ENCODE data around the gene CCIN.

The CCIN gene

GRCh38 chr9:36213387-36213786 lies 44.2 kb downstream of the CCIN start:
- DNase-seq (ENCODE audit: low spot score) (no peak), ATAC-seq (ENCODE audit: low read depth) (no peak)
- no peak overlapping the region for H3K27ac ChIP-seq (ENCODE audit: poor library complexity, severe bottlenecking)
- H3K4me1 ChIP-seq (ENCODE audit: insufficient read depth, poor library complexity, severe bottlenecking): no peaks in the 10 kb centered on the region
- H3K9me3 ChIP-seq (ENCODE audit: severe bottlenecking): no peaks in the 10 kb centered on the region
- no peak for TF ChIP-seq CTCF (IDR thresholded peaks at IDR 0.05; ENCODE audit: poor library complexity, severe bottlenecking)
- peaks cover 95% of the 10 kb centered on the region for H3K36me3 ChIP-seq (ENCODE audit: low read depth)
- no peak overlapping the region for H3K4me3 ChIP-seq (ENCODE audit: severe bottlenecking)
- H3K27me3 ChIP-seq (ENCODE audit: insufficient read depth, poor library complexity, severe bottlenecking): no peaks in the 10 kb centered on the region

GRCh38 chr9:36213989-36214388 lies 44.8 kb downstream of the CCIN start:
- ATAC-seq (ENCODE audit: low read depth): no peak
- Histone ChIP-seq H3K36me3 (ENCODE audit: low read depth) (peaks cover 92% of the 10 kb centered on the region), H3K27ac (ENCODE audit: poor library complexity, severe bottlenecking) (no peak overlapping the region), H3K27me3 (ENCODE audit: insufficient read depth, poor library complexity, severe bottlenecking) (no peaks in the 10 kb centered on the region), H3K4me1 (ENCODE audit: insufficient read depth, poor library complexity, severe bottlenecking) (no peaks in the 10 kb centered on the region), H3K9me3 (ENCODE audit: severe bottlenecking) (no peaks in the 10 kb centered on the region), H3K4me3 (ENCODE audit: severe bottlenecking) (no peak overlapping the region)
- DNase-seq (ENCODE audit: low spot score): no peak
- no peak for TF ChIP-seq CTCF (IDR thresholded peaks at IDR 0.05; ENCODE audit: poor library complexity, severe bottlenecking)

GRCh38 chr9:36214571-36214970 lies 45.4 kb downstream of the CCIN start:
- Histone ChIP-seq H3K27ac (ENCODE audit: poor library complexity, severe bottlenecking) (no peak overlapping the region), H3K36me3 (ENCODE audit: low read depth) (peaks cover 92% of the 10 kb centered on the region), H3K4me1 (ENCODE audit: insufficient read depth, poor library complexity, severe bottlenecking) (no peaks in the 10 kb centered on the region), H3K27me3 (ENCODE audit: insufficient read depth, poor library complexity, severe bottlenecking) (no peaks in the 10 kb centered on the region), H3K9me3 (ENCODE audit: severe bottlenecking) (no peaks in the 10 kb centered on the region), H3K4me3 (ENCODE audit: severe bottlenecking) (no peak overlapping the region)
- TF ChIP-seq CTCF (IDR thresholded peaks at IDR 0.05; ENCODE audit: poor library complexity, severe bottlenecking): no peak
- DNase-seq (ENCODE audit: low spot score) (no peak), ATAC-seq (ENCODE audit: low read depth) (no peak)

- Histone ChIP-seq H3K27me3 (ENCODE audit: insufficient read depth, poor library complexity, severe bottlenecking) (no peaks in the 10 kb centered on the region), H3K9me3 (ENCODE audit: severe bottlenecking) (no peaks in the 10 kb centered on the region), H3K4me3 (ENCODE audit: severe bottlenecking) (no peak overlapping the region), H3K4me1 (ENCODE audit: insufficient read depth, poor library complexity, severe bottlenecking) (no peaks in the 10 kb centered on the region), H3K27ac (ENCODE audit: poor library complexity, severe bottlenecking) (no peak overlapping the region), H3K36me3 (ENCODE audit: low read depth) (peaks cover 91% of the 10 kb centered on the region)
- no peak for ATAC-seq (ENCODE audit: low read depth)
- no peak for DNase-seq (ENCODE audit: low spot score)
- TF ChIP-seq CTCF (IDR thresholded peaks at IDR 0.05; ENCODE audit: poor library complexity, severe bottlenecking): no peak
These were observed 48.2 kb downstream of the CCIN start for GRCh38 chr9:36217256-36217968.

- no peak for TF ChIP-seq CTCF (IDR thresholded peaks at IDR 0.05; ENCODE audit: poor library complexity, severe bottlenecking)
- no peak for DNase-seq (ENCODE audit: low spot score)
- ATAC-seq (ENCODE audit: low read depth): no peak
- H3K4me1 ChIP-seq (ENCODE audit: insufficient read depth, poor library complexity, severe bottlenecking): no peaks in the 10 kb centered on the region
- H3K36me3 ChIP-seq (ENCODE audit: low read depth): peaks cover 91% of the 10 kb centered on the region
- no peaks in the 10 kb centered on the region for H3K9me3 ChIP-seq (ENCODE audit: severe bottlenecking)
- H3K27me3 ChIP-seq (ENCODE audit: insufficient read depth, poor library complexity, severe bottlenecking): no peaks in the 10 kb centered on the region
- H3K27ac ChIP-seq (ENCODE audit: poor library complexity, severe bottlenecking): no peak overlapping the region
- H3K4me3 ChIP-seq (ENCODE audit: severe bottlenecking): no peak overlapping the region
These were observed 48.8 kb downstream of the CCIN start for GRCh38 chr9:36218011-36218410.

All from RWPE2 (cell line).